Retinal pigment epithelial cell (primary cell): ENCODE measurements around the gene PARD3.

ENCODE experiments used
- DNase-seq: peaks from one replicate; pipeline ENCODE4 v3.0.0-alpha.2; 2010; ENCODE audit warnings: low read depth
- H3K4me3 ChIP-seq: 2 replicates; pipeline ENCODE4 v1.5.1; 2011; ENCODE audit warnings: mild to moderate bottlenecking, low read length, control low read depth, moderate library complexity
- TF ChIP-seq, protein P1 (sequence below): conservative IDR thresholded peaks from 2 replicates; pipeline ENCODE4 v1.5.1; 2011; ENCODE audit warnings: low read depth, low read length, control low read depth, inconsistent platforms

PARD3 gene

DNA sequence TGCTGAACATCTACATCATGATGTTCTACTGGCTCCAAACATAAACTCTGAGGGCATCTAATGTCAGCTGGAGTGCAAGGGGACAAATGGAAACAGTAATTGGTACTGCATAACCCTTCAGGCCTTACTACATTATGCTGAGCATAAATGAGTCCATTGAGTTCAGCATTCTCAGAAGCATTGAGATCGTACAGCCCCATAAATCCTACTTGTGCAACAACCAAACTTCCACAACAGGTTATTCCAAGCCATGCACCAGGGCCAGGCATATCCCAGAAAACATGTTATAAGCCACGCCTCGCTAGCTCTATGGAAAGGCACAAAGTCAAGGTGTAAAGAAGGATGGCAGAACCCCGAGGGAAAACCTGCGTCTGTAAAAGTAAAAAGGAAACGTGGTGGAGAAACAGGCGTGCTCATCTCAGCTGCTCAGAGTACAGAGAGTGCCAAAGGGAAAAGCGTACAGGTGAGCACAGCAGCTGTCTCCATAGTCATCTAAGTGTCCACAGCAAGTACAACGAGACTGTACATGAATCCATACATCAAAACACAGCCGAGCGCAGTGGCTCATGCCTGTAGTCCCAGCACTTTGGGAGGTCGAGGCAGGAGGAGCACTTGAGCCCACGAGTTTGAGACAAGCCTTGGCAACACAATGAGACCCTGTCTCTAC lies 124.6 kb downstream of the PARD3 start:
- H3K4me3 ChIP-seq, result no peak overlapping the region
- TF ChIP-seq, protein P1, sequence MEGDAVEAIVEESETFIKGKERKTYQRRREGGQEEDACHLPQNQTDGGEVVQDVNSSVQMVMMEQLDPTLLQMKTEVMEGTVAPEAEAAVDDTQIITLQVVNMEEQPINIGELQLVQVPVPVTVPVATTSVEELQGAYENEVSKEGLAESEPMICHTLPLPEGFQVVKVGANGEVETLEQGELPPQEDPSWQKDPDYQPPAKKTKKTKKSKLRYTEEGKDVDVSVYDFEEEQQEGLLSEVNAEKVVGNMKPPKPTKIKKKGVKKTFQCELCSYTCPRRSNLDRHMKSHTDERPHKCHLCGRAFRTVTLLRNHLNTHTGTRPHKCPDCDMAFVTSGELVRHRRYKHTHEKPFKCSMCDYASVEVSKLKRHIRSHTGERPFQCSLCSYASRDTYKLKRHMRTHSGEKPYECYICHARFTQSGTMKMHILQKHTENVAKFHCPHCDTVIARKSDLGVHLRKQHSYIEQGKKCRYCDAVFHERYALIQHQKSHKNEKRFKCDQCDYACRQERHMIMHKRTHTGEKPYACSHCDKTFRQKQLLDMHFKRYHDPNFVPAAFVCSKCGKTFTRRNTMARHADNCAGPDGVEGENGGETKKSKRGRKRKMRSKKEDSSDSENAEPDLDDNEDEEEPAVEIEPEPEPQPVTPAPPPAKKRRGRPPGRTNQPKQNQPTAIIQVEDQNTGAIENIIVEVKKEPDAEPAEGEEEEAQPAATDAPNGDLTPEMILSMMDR, result no peak
- DNase-seq, result no peak

DNA sequence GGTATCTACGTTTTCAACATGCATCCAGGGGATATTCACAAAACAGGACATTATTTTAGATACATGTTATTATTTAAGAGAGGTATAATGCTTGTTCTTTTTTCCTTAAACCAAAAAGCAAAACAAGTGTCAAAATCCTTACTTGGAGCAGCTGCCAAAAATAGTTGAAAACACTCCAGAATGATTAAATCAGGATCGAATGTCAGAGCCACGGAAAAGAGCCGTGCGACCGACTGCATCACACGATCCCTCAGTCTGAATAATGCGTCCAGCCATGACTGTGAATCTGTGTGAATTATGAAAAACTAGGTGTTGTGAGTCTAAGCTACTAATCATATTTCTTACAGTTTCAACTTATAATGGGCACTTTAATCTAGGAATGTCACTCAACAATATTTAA lies 126.0 kb downstream of the PARD3 start:
- TF ChIP-seq, protein P1, result no peak
- H3K4me3 ChIP-seq, result no peak overlapping the region
- no peak for DNase-seq

DNA sequence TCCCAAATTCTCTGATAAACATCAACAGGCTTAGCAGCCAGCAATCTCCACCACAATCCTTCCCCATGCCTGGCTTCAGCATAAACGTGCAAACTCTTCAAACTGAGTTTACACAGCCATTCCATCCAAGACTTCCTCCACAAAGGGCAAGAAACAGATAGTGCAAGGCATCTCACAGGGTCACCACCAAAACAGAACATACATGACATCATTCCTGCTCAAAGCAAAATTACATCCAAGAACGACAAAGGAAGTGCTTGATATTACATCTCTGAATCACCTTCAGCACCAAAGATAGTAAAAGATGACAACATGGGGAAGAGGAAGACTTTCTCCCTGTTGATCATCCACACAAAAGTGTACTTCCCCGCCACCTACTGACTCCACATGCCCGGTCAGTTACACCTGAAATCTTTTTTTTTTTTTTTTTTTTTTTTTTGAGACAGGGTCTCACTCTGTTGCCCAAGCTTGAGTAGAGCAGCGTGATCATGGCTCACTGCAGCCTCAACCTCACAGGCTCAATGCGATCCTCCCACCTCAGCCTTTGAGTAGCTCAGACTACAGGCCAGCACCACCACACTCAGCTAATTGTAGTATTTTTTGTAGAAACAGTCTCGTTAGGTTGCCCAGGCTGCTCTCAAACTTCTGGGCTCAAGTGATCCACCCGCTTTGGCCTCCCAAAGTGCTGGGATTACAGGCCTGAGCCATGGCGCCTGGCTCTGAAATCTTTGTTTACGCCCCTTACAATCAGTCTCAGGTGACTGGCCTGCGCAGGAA lies 127.5 kb downstream of the PARD3 start:
- TF ChIP-seq, protein P1, result no peak
- no peak overlapping the region for H3K4me3 ChIP-seq
- DNase-seq, result no peak

DNA sequence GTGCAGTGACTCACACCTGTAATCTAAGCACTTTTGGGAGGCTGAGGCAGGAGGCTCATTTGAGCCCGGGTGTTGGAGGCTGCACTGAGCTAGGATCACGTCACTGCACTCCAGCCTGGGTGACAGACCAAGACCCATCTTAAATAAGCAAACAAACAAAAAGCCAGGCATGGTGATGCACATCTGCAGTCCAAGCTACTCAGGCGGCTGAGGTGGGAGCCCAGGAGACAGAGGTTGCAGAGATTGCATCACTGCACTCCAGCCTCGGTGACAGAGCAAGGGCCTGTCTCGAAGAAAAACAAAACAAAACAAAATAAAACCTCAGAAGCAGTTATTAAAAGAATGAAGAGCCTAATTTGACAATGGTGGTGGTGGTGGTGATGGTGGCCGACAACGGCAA lies 132.5 kb downstream of the PARD3 start:
- TF ChIP-seq, protein P1, result no peak
- no peak overlapping the region for H3K4me3 ChIP-seq
- no peak for DNase-seq

DNA sequence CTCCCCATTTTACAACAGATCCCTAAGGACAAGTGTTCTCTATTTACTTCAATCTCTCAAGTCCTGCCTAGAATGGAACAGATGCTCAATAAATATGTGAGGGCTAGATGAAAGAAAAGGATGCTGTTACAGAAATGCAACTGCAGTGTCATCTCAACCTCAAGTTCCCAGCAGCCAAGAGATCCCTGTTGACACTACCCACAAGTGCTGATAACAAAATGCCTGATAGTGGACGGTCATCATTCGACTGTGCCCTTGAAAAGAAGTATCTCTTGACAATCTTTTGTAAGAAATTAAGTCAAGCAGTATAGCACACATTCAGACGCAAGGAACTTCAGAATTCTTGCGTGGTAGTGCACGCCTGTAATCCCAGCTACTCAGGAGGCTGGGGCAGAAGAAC lies 133.2 kb downstream of the PARD3 start:
- H3K4me3 ChIP-seq, result no peak overlapping the region
- TF ChIP-seq, protein P1, result no peak
- DNase-seq, result no peak

DNA sequence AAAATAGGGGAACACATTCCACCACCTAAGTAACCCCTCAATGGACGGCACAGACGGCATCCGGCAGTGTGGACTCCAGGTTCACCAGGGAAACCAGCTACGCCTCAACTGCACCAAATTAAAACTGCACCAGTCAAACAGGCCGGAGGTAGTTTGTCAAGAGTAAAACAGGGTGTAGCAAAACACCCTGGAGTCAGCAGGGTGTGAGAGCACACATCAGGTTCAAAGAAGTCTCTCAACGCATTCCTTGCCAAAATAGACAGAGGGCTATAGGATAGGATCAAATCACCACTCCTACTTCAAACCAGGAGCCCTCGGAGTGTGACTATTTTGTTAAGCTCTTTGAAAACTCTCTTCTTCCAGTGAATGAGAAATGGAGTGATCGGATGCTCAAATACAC lies 135.9 kb downstream of the PARD3 start:
- no peak for DNase-seq
- no peak overlapping the region for H3K4me3 ChIP-seq
- TF ChIP-seq, protein P1, result no peak

DNA sequence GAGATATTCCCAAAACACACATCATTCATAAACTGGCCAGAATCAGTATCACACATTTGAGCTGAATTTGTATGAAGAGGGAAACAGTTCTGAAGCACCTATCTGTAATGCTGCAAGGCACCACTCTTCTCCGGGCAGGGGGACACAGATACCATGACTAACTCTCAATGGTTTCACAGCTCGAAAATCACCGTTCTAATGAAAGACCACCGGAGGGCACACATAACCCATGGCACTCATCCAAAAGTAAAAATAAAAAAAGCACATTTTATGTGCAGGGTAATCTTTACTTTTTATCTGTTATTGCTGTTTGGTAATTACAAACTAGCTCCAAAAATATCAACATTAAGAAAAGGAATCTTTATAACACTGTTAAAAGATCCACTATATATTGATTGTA lies 137.5 kb downstream of the PARD3 start:
- no peak overlapping the region for H3K4me3 ChIP-seq
- TF ChIP-seq, protein P1, result peak; percentile 15
- DNase-seq, result no peak
